ENCODE results near the gene SDHD. TPM values are rescaled to one million over a fixed set of nuclear protein-coding genes. Genes with fewer than 3 reads are reported as not detected.

The SDHD gene
- total and polyA plus RNA-seq, 2 donors (not counting 1 experiment from before 2014, with no cell fraction given): 148 to 186 TPM

DNA sequence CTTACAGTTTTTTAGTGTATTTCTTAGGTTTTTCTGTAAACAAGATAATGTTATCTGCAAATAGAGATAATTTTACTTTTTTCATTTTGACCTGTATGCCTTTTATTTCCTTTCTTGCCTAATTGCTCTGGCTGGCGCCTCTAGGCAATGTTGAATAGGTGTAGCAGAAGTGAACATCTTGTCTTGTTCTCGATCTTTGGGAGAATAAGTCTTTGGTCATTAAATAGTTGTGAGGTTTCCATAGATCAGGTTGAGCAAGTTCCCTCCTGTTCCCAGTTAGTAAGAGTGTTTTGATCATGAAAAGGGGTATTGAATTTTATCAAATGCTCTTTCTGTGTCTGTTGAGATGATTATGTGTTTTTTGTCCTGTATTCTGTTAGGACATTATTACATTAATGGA lies 36.9 kb upstream of the SDHD start:
- no peak overlapping the region for H3K4me2 ChIP-seq (ENCODE audit: extremely low read depth, insufficient read depth, low read length)
- TF ChIP-seq EZH2 (IDR thresholded peaks at IDR 0.05; ENCODE audit: low read length, missing control alignments): no peak
- TF ChIP-seq, protein P1, sequence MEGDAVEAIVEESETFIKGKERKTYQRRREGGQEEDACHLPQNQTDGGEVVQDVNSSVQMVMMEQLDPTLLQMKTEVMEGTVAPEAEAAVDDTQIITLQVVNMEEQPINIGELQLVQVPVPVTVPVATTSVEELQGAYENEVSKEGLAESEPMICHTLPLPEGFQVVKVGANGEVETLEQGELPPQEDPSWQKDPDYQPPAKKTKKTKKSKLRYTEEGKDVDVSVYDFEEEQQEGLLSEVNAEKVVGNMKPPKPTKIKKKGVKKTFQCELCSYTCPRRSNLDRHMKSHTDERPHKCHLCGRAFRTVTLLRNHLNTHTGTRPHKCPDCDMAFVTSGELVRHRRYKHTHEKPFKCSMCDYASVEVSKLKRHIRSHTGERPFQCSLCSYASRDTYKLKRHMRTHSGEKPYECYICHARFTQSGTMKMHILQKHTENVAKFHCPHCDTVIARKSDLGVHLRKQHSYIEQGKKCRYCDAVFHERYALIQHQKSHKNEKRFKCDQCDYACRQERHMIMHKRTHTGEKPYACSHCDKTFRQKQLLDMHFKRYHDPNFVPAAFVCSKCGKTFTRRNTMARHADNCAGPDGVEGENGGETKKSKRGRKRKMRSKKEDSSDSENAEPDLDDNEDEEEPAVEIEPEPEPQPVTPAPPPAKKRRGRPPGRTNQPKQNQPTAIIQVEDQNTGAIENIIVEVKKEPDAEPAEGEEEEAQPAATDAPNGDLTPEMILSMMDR (conservative IDR thresholded peaks at IDR 0.05 in 1 of 2, IDR thresholded peaks at IDR 0.05 in 1 of 2; ENCODE audit: low read depth in 1 of 2, low read length in 2 of 2): no peak
- no peak for DNase-seq (ENCODE audit: low read depth in 2 of 2)
- peaks cover 2% of the 10 kb centered on the region for H3K36me3 ChIP-seq (ENCODE audit: control insufficient read depth, insufficient read depth, low read length)
- H4K20me1 ChIP-seq (ENCODE audit: control insufficient read depth, extremely low read depth, insufficient read depth, low read length): no peaks in the 10 kb centered on the region
- no peak overlapping the region for H3K9ac ChIP-seq (ENCODE audit: insufficient read depth, low read length)
- no peaks in the 10 kb centered on the region for H3K27me3 ChIP-seq (ENCODE audit: control insufficient read depth, insufficient read depth, low read length)
- H3K4me3 ChIP-seq (replicated peaks in 1 of 4; ENCODE audit: control extremely low read depth in 1 of 4, insufficient read depth in 1 of 4, low read depth in 3 of 4, low read length in 4 of 4): no peak overlapping the region
- H3K27ac ChIP-seq (ENCODE audit: insufficient read depth, low read length): no peak overlapping the region
- H3K9me3 ChIP-seq (ENCODE audit: control insufficient read depth, insufficient read depth, low read depth, low read length): no peaks in the 10 kb centered on the region
- H2AFZ ChIP-seq (ENCODE audit: low read length): no peak overlapping the region
- H3K79me2 ChIP-seq (ENCODE audit: control insufficient read depth, insufficient read depth, low read length): no peaks in the 10 kb centered on the region
- no peaks in the 10 kb centered on the region for H3K4me1 ChIP-seq (ENCODE audit: control insufficient read depth, extremely low read depth, insufficient read depth, low read length)

GRCh38 chr11:112050721-112051120 lies 36.0 kb upstream of the SDHD start:
- no peak overlapping the region for H3K27ac ChIP-seq (ENCODE audit: insufficient read depth, low read length)
- no peaks in the 10 kb centered on the region for H3K36me3 ChIP-seq (ENCODE audit: control insufficient read depth, insufficient read depth, low read length)
- no peak overlapping the region for H2AFZ ChIP-seq (ENCODE audit: low read length)
- TF ChIP-seq, protein P1 (conservative IDR thresholded peaks at IDR 0.05 in 1 of 2, IDR thresholded peaks at IDR 0.05 in 1 of 2; ENCODE audit: low read depth in 1 of 2, low read length in 2 of 2): no peak
- TF ChIP-seq EZH2 (IDR thresholded peaks at IDR 0.05; ENCODE audit: low read length, missing control alignments): no peak
- no peaks in the 10 kb centered on the region for H3K4me1 ChIP-seq (ENCODE audit: control insufficient read depth, extremely low read depth, insufficient read depth, low read length)
- H4K20me1 ChIP-seq (ENCODE audit: control insufficient read depth, extremely low read depth, insufficient read depth, low read length): no peaks in the 10 kb centered on the region
- H3K9me3 ChIP-seq (ENCODE audit: control insufficient read depth, insufficient read depth, low read depth, low read length): no peaks in the 10 kb centered on the region
- no peak overlapping the region for H3K4me2 ChIP-seq (ENCODE audit: extremely low read depth, insufficient read depth, low read length)
- DNase-seq (ENCODE audit: low read depth in 2 of 2): no peak
- H3K79me2 ChIP-seq (ENCODE audit: control insufficient read depth, insufficient read depth, low read length): no peaks in the 10 kb centered on the region
- no peak overlapping the region for H3K4me3 ChIP-seq (replicated peaks in 1 of 4; ENCODE audit: control extremely low read depth in 1 of 4, insufficient read depth in 1 of 4, low read depth in 3 of 4, low read length in 4 of 4)
- no peak overlapping the region for H3K9ac ChIP-seq (ENCODE audit: insufficient read depth, low read length)
- no peaks in the 10 kb centered on the region for H3K27me3 ChIP-seq (ENCODE audit: control insufficient read depth, insufficient read depth, low read length)

DNA sequence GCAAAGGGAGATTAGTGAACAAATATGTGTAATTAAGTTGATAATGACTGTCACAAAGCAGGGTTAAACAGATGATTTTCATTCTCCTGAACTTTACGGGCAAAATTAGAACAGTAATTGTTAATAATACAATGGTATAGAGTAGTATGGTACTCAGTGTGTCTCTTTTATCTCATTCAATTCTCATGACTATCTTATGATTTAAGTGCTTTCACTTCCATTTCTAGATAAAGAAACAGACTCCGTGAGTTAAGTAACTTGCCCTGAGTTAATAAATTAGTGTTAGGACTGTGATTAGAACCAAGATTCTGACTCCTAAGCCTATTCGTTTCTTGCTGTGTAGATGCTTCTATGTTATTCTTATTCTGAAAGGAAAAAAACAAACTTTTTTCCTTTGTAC lies 34.9 kb upstream of the SDHD start:
- H3K9me3 ChIP-seq (ENCODE audit: control insufficient read depth, insufficient read depth, low read depth, low read length): no peaks in the 10 kb centered on the region
- no peak overlapping the region for H2AFZ ChIP-seq (ENCODE audit: low read length)
- no peak overlapping the region for H3K4me3 ChIP-seq (replicated peaks in 1 of 4; ENCODE audit: control extremely low read depth in 1 of 4, insufficient read depth in 1 of 4, low read depth in 3 of 4, low read length in 4 of 4)
- no peaks in the 10 kb centered on the region for H4K20me1 ChIP-seq (ENCODE audit: control insufficient read depth, extremely low read depth, insufficient read depth, low read length)
- TF ChIP-seq, protein P1 (conservative IDR thresholded peaks at IDR 0.05 in 1 of 2, IDR thresholded peaks at IDR 0.05 in 1 of 2; ENCODE audit: low read depth in 1 of 2, low read length in 2 of 2): no peak
- no peak for TF ChIP-seq EZH2 (IDR thresholded peaks at IDR 0.05; ENCODE audit: low read length, missing control alignments)
- no peaks in the 10 kb centered on the region for H3K79me2 ChIP-seq (ENCODE audit: control insufficient read depth, insufficient read depth, low read length)
- H3K36me3 ChIP-seq (ENCODE audit: control insufficient read depth, insufficient read depth, low read length): no peaks in the 10 kb centered on the region
- H3K27me3 ChIP-seq (ENCODE audit: control insufficient read depth, insufficient read depth, low read length): no peaks in the 10 kb centered on the region
- H3K4me2 ChIP-seq (ENCODE audit: extremely low read depth, insufficient read depth, low read length): no peak overlapping the region
- no peaks in the 10 kb centered on the region for H3K4me1 ChIP-seq (ENCODE audit: control insufficient read depth, extremely low read depth, insufficient read depth, low read length)
- no peak overlapping the region for H3K27ac ChIP-seq (ENCODE audit: insufficient read depth, low read length)
- H3K9ac ChIP-seq (ENCODE audit: insufficient read depth, low read length): no peak overlapping the region
- no peak for DNase-seq (ENCODE audit: low read depth in 2 of 2)
